Neural cell (in vitro differentiated cells): Measurements from ENCODE around the gene NOX4. TPM values are rescaled to one million over a fixed set of nuclear protein-coding genes. Genes with fewer than 3 reads are reported as not detected.

Experiments
- H2AFZ ChIP-seq: fragments of 200-600, 300-800 bp; sonication (generic), shearing (Covaris generic); 2 replicates; pipeline ENCODE4 v1.6.0; 2014; ENCODE audit warnings: low read depth, mild to moderate bottlenecking, antibody characterized with exemption, low read length, moderate library complexity
- H3F3A ChIP-seq: fragments of 200-600 bp; shearing (Covaris generic); 2 replicates; pipeline ENCODE4 v1.6.1; 2016; ENCODE audit warnings: mild to moderate bottlenecking, moderate library complexity, mixed read lengths, antibody characterized with exemption, low read length; ENCODE audit not compliant: insufficient read depth, poor library complexity, severe bottlenecking
- H3K27ac ChIP-seq: fragments of 200-600, 300-800 bp; sonication (generic), shearing (Covaris generic); 2 replicates; pipeline ENCODE4 v1.5.1; 2014; ENCODE audit warnings: mild to moderate bottlenecking, low read length, moderate library complexity
- H3K27me3 ChIP-seq: fragments of 300-800, 200-600 bp; sonication (generic), shearing (Covaris generic); 2 replicates; pipeline ENCODE4 v1.6.0; 2014; ENCODE audit warnings: mild to moderate bottlenecking, low read depth, low read length, moderate library complexity; ENCODE audit not compliant: insufficient read depth
- H3K36me3 ChIP-seq: fragments of 300-800, 200-600 bp; sonication (generic), shearing (Covaris generic); 2 replicates; pipeline ENCODE4 v1.5.1; 2014; ENCODE audit warnings: mild to moderate bottlenecking, antibody characterized with exemption, low read length, moderate library complexity; ENCODE audit not compliant: insufficient read depth
- H3K4me2 ChIP-seq: fragments of 300-800, 200-600 bp; sonication (generic), shearing (Covaris generic); 2 replicates; pipeline ENCODE4 v1.6.0; 2014; ENCODE audit warnings: mild to moderate bottlenecking, low read length
- H3K4me3 ChIP-seq: fragments of 300-800, 200-600 bp; sonication (generic), shearing (Covaris generic); 2 replicates; pipeline ENCODE4 v1.5.1; 2014; ENCODE audit warnings: mild to moderate bottlenecking, low read length, moderate library complexity
- H3K79me2 ChIP-seq: fragments of 200-600 bp; shearing (Covaris generic); replicated peaks from 2 replicates; pipeline ENCODE4 v1.6.0; 2014; ENCODE audit warnings: mild to moderate bottlenecking, low read length, moderate library complexity; ENCODE audit not compliant: insufficient read depth
- H3K9ac ChIP-seq: fragments of 300-800, 200-600 bp; sonication (generic), shearing (Covaris generic); 2 replicates; pipeline ENCODE4 v1.6.1; 2016; ENCODE audit warnings: mild to moderate bottlenecking, low read length, mixed read lengths
- H3K9me2 ChIP-seq: fragments of 200-600 bp; shearing (Covaris generic); 2 replicates; pipeline ENCODE4 v1.6.1; 2016; ENCODE audit warnings: mild to moderate bottlenecking, low read length, mixed read lengths; ENCODE audit not compliant: insufficient read depth
- H3K9me3 ChIP-seq: fragments of 200-600, 300-800 bp; sonication (generic), shearing (Covaris generic); 2 replicates; pipeline ENCODE4 v1.6.1; 2016; ENCODE audit warnings: mild to moderate bottlenecking, mixed run types, low read length, moderate library complexity, mixed read lengths
- H4K20me1 ChIP-seq: fragments of 200-600 bp; shearing (Covaris generic); 2 replicates; pipeline ENCODE4 v1.6.1; 2016; ENCODE audit warnings: mild to moderate bottlenecking, mixed run types; ENCODE audit not compliant: insufficient read depth
- CTCF ChIP-seq: fragments of 450-650 bp; IDR thresholded peaks from 2 replicates; pipeline ENCODE4 v1.5.1; 2014; ENCODE audit warnings: antibody characterized with exemption, mild to moderate bottlenecking, moderate library complexity; ENCODE audit not compliant: poor library complexity, severe bottlenecking
- EP300 ChIP-seq: fragments of 450-650 bp; conservative IDR thresholded peaks from 2 replicates; pipeline ENCODE4 v1.6.1; 2014; ENCODE audit warnings: antibody characterized with exemption, mild to moderate bottlenecking, moderate library complexity; ENCODE audit not compliant: poor library complexity, severe bottlenecking
- EZH2 ChIP-seq: fragments of 200-600, 300-800 bp; shearing (Covaris generic), sonication (generic); IDR thresholded peaks from 2 replicates; pipeline ENCODE4 v1.6.1; 2014; ENCODE audit warnings: antibody characterized with exemption, low read length, borderline replicate concordance, mild to moderate bottlenecking; ENCODE audit not compliant: insufficient read depth, poor library complexity, severe bottlenecking
- MXI1 ChIP-seq: fragments of 450-650 bp; conservative IDR thresholded peaks from 2 replicates; pipeline ENCODE4 v1.6.1; 2014; ENCODE audit warnings: antibody characterized with exemption, mild to moderate bottlenecking; ENCODE audit not compliant: poor library complexity, severe bottlenecking
- POLR2AphosphoS5 ChIP-seq: IDR thresholded peaks from 2 replicates; pipeline ENCODE4 v1.6.1; 2012
- RAD21 ChIP-seq: fragments of 450-650 bp; conservative IDR thresholded peaks from 2 replicates; pipeline ENCODE4 v1.6.1; 2014; ENCODE audit warnings: antibody characterized with exemption, mild to moderate bottlenecking, moderate library complexity
- REST ChIP-seq: IDR thresholded peaks from 2 replicates; pipeline ENCODE4 v1.6.1; 2012; ENCODE audit warnings: borderline replicate concordance
- SMC3 ChIP-seq: fragments of 450-650 bp; conservative IDR thresholded peaks from 2 replicates; pipeline ENCODE4 v1.6.1; 2014; ENCODE audit warnings: antibody characterized with exemption, mild to moderate bottlenecking, moderate library complexity; ENCODE audit not compliant: poor library complexity
- TAF1 ChIP-seq: IDR thresholded peaks from 2 replicates; pipeline ENCODE4 v1.6.1; 2012; ENCODE audit warnings: low read depth
- polyA plus RNA-seq: library from polyadenylated mRNA; depleted of rRNA; stranded (reverse); fragments of >200 nt; gene quantifications from 2 replicates; pipeline ENCODE4 v1.2.3, GENCODE V29; 2014

Gene NOX4
- polyA plus RNA-seq, 1 donor from 2014 or later = 0.71 TPM

- TF ChIP-seq CTCF (no peak), REST (no peak), SMC3 (no peak), RAD21 (no peak), MXI1 (no peak)
- Histone ChIP-seq H3K4me2 (no peak overlapping the region), H3K27ac (no peak overlapping the region), H3K9me2 (no peaks in the 10 kb centered on the region), H3K9ac (no peak overlapping the region), H3K27me3 (no peaks in the 10 kb centered on the region), H3K36me3 (no peaks in the 10 kb centered on the region), H3K9me3 (no peaks in the 10 kb centered on the region), H3F3A (no peaks in the 10 kb centered on the region), H3K4me3 (no peak overlapping the region), H3K79me2 (no peaks in the 10 kb centered on the region), H4K20me1 (no peaks in the 10 kb centered on the region), H2AFZ (no peak overlapping the region)
Measured at GRCh38 chr11:89327885-89328284, 163.3 kb downstream of the NOX4 start.

- Histone ChIP-seq H3K4me2 (no peak overlapping the region), H3K27me3 (no peaks in the 10 kb centered on the region), H3K9me2 (no peaks in the 10 kb centered on the region), H2AFZ (no peak overlapping the region), H3K36me3 (no peaks in the 10 kb centered on the region), H3K9ac (no peak overlapping the region), H3K9me3 (no peaks in the 10 kb centered on the region), H3K4me3 (no peak overlapping the region), H3K79me2 (no peaks in the 10 kb centered on the region), H3F3A (no peaks in the 10 kb centered on the region), H4K20me1 (no peaks in the 10 kb centered on the region), H3K27ac (no peak overlapping the region)
- TF ChIP-seq RAD21 = no peak
- no peak for TF ChIP-seq EP300
- no peak for TF ChIP-seq EZH2
- TF ChIP-seq TAF1 = no peak
- TF ChIP-seq POLR2AphosphoS5 = no peak
- TF ChIP-seq CTCF = no peak
- TF ChIP-seq REST = no peak
- TF ChIP-seq MXI1 = no peak
- TF ChIP-seq SMC3 = no peak
Measured at GRCh38 chr11:89321401-89321800, 169.8 kb downstream of the NOX4 start.
